MM.1S (cell line): Measurements from ENCODE around the gene CLRN3.

Source experiments
- EZH2 ChIP-seq: fragments of 300-600 bp; sonication (generic); optimal IDR thresholded peaks from 2 replicates; pipeline ENCODE3; 2017; ENCODE audit warnings: low read depth, mild to moderate bottlenecking, antibody characterized with exemption, low read length, mixed read lengths
- TF ChIP-seq, protein P1 (sequence below): fragments of 300-600 bp; sonication (generic); IDR thresholded peaks from 2 replicates; pipeline ENCODE4 v1.5.1; 2016; ENCODE audit warnings: antibody characterized with exemption, low read length, mixed read lengths

DNA sequence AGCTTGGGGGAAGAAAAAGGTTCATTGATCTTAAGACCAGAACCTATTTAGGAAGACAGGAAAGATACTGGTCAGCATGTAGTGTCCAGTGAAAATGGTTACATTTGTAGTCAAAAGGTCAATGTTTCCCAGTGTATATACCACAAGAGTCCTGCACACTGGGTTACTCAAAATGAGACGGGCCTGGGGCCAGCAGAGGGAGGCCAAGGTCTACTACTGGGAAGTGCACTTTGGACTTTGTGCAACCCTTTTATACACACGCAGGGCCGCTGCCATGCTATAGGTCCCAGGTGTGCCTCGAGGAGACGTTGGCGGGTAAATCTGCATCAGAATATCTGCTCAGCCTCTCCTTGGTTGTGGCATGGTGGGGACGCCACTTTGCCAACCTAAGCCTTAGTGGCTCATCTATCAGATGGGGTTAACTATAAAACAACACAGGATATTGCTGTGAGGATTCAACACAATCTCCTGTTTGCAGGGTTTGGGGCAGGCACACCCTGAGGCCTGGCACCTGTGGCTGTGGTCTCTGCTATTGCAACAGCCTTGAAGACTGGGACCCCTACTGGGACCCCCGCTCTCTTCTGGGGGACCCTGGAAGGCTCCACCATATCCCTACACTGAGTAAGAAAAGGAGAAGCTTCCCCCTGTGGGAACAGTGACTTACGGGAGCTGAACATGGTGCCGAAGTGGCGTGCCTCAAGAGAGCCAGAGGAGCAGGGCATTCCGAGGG lies 19.7 kb downstream of the CLRN3 start:
- TF ChIP-seq, protein P1, sequence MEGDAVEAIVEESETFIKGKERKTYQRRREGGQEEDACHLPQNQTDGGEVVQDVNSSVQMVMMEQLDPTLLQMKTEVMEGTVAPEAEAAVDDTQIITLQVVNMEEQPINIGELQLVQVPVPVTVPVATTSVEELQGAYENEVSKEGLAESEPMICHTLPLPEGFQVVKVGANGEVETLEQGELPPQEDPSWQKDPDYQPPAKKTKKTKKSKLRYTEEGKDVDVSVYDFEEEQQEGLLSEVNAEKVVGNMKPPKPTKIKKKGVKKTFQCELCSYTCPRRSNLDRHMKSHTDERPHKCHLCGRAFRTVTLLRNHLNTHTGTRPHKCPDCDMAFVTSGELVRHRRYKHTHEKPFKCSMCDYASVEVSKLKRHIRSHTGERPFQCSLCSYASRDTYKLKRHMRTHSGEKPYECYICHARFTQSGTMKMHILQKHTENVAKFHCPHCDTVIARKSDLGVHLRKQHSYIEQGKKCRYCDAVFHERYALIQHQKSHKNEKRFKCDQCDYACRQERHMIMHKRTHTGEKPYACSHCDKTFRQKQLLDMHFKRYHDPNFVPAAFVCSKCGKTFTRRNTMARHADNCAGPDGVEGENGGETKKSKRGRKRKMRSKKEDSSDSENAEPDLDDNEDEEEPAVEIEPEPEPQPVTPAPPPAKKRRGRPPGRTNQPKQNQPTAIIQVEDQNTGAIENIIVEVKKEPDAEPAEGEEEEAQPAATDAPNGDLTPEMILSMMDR, result no peak
- TF ChIP-seq EZH2, result no peak
